ENCODE data around the gene PRPF19. TPM values are rescaled to one million over a fixed set of nuclear protein-coding genes. Genes with fewer than 3 reads are reported as not detected.
A peak's percentile ranks its signal among the peaks of the same experiment; 100 is the strongest.

The PRPF19 gene
- total and polyA plus RNA-seq, 9 of the 15 experiments (the other 6 are each of a cell fraction or from before 2014, with no cell fraction given) = 9.4 to 212 (median 73.2) TPM

- Histone ChIP-seq H3K27me3 (ENCODE audit: control insufficient read depth in 2 of 2, insufficient read depth in 2 of 2, low read length in 2 of 2) (no peaks in the 10 kb centered on the region), H3K4me2 (ENCODE audit: insufficient read depth, low read length) (peak within 1 kb of the TSS; percentile 86), H3K4me3 (peak within 1 kb of the TSS; percentile 10; the same call in 1 of the 2 replicates), H3K36me3 (ENCODE audit: control insufficient read depth, insufficient read depth, low read length) (peaks cover 20% of the 10 kb centered on the region; the same call in 2 of the 3 replicates), H3K27ac (ENCODE audit: extremely low read depth, low read depth, low read length) (peak within 1 kb of the TSS; percentile 68), H3K79me2 (ENCODE audit: control insufficient read depth, insufficient read depth, low read length) (peaks cover 5% of the 10 kb centered on the region; the same call in 1 of the 3 replicates), H3K9me1 (ENCODE audit: control insufficient read depth, insufficient read depth, low read length) (peaks cover 6% of the 10 kb centered on the region), H3K4me1 (replicated peaks in 1 of 2; ENCODE audit: control insufficient read depth in 2 of 2, insufficient read depth in 2 of 2, low read length in 2 of 2) (peaks cover 38 to 47% of the 10 kb centered on the region in 2 experiments), H3K9me3 (replicated peaks; ENCODE audit: control insufficient read depth, insufficient read depth, low read depth, low read length) (no peaks in the 10 kb centered on the region), H4K20me1 (replicated peaks; ENCODE audit: control insufficient read depth, insufficient read depth, low read length) (no peaks in the 10 kb centered on the region), H3K9ac (ENCODE audit: insufficient read depth in 1 of 2, low read depth in 2 of 2, low read length in 2 of 2) (peak within 1 kb of the TSS; percentile 60 to 86), H2AFZ (ENCODE audit: low read depth, low read length) (peak within 1 kb of the TSS; percentile 81)
- DNase-seq (ENCODE audit: extremely low read depth in 1 of 4, low spot score in 3 of 4) (peak; percentile 49 to 74 (median 63)), ATAC-seq (peak; percentile 75), FAIRE-seq (peak; percentile 57)
- 21% methylated on average over 14 of the region's 14 CpGs for WGBS (ENCODE audit: insufficient coverage, low coverage, missing lambda C conversion rate)
- no TSS peak for BruUV-seq (replicated peaks)
- POLR2A ChIA-PET = interaction anchor here (0.6 to 2.3 kb wide), 9 partner anchors 8 to 442 kb away, joined by 3 to 7 read pairs (median 4); partner anchors contain the start of gene PRPF19
- intact Hi-C loops (cut with micrococcal nuclease) (no loop called here), in situ Hi-C loops (cut with MboI) (no loop called here)
- CTCF ChIA-PET (ENCODE audit: low intra/inter-chr PET ratio) = no interaction called here
- no peak for TF ChIP-seq KLF1 (tag; IDR thresholded peaks at IDR 0.05)
- TF ChIP-seq ZNF609 (CRISPR knock-in tag; IDR thresholded peaks at IDR 0.05; ENCODE audit: borderline replicate concordance) = 0 out of 2 replicates have a peak, but pooled peaks have one; percentile 23
- TF ChIP-seq HDAC2 (IDR thresholded peaks at IDR 0.05) = 0 out of 2 replicates have a peak, but pooled peaks have one; percentile 19
- no peak for TF ChIP-seq GABPA (tag; conservative IDR thresholded peaks at IDR 0.05; ENCODE audit: low read depth)
- no peak for TF ChIP-seq ZNF77 (CRISPR knock-in tag; IDR thresholded peaks at IDR 0.05)
- peak; percentile 28; the same call in 1 of the 2 replicates for TF ChIP-seq MYC (IDR thresholded peaks at IDR 0.05; ENCODE audit: low read depth, low read length)
- no peak for TF ChIP-seq MYC (CRISPR knock-in tag; IDR thresholded peaks at IDR 0.05; ENCODE audit: borderline replicate concordance, low read depth)
- TF ChIP-seq MNT (conservative IDR thresholded peaks at IDR 0.05) = peak in 1 of 2 experiments; percentile 64; a peak in 2 of 4 replicates
- TF ChIP-seq, protein P1, sequence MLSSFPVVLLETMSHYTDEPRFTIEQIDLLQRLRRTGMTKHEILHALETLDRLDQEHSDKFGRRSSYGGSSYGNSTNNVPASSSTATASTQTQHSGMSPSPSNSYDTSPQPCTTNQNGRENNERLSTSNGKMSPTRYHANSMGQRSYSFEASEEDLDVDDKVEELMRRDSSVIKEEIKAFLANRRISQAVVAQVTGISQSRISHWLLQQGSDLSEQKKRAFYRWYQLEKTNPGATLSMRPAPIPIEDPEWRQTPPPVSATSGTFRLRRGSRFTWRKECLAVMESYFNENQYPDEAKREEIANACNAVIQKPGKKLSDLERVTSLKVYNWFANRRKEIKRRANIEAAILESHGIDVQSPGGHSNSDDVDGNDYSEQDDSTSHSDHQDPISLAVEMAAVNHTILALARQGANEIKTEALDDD (IDR thresholded peaks at IDR 0.05) = peak; percentile 87
- peak; percentile 73 for TF ChIP-seq RBBP5 (IDR thresholded peaks at IDR 0.05; ENCODE audit: borderline replicate concordance, insufficient read depth, low read length, poor library complexity, severe bottlenecking)
Measured at GRCh38 chr11:60855726-60856633, 50.4 kb downstream of the PRPF19 start, which contains the start of gene PTGDR2. Gene PTGDR2 (minus strand): TSS chr11:60855950. CDS start chr11:60853722, 2,228 bp downstream.
